ENCODE results near the gene KIAA0753.

DNA sequence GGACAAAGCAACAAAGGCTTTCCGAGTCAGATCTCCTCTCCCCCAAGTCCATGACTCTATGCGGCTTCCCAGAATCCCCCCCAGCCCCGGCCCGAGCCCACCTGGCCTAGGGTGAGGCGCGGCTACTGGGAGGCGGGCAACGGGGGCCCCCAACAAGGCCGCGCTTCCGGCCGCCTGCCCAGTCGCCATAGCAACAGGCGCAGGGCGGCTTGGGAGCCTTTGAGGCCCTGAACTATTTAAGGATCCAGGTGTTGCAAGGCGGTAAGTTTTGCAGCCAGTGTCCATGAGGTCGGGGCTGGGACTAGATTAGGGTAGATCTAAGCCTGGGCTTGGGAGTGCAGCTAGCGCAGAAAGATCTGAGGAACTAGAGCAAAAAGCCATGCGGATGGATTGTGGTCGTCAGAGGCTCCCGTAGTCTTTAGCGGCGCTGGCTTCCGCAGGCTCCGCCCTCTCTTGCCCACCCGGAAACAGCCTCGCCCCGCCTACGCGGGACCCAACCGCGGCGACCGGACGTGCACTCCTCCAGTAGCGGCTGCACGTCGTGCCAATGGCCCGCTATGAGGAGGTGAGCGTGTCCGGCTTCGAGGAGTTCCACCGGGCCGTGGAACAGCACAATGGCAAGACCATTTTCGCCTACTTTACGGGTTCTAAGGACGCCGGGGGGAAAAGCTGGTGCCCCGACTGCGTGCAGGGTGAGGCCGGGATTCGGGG, at the start of gene KIAA0753, which contains the start of gene TXNDC17:
- TF ChIP-seq CBX3 (IDR thresholded peaks at IDR 0.05; ENCODE audit: low read depth) = no peak
- TF ChIP-seq ZNF274 (IDR thresholded peaks at IDR 0.05; ENCODE audit: low read depth, low read length) = no peak
- TF ChIP-seq, protein P1, sequence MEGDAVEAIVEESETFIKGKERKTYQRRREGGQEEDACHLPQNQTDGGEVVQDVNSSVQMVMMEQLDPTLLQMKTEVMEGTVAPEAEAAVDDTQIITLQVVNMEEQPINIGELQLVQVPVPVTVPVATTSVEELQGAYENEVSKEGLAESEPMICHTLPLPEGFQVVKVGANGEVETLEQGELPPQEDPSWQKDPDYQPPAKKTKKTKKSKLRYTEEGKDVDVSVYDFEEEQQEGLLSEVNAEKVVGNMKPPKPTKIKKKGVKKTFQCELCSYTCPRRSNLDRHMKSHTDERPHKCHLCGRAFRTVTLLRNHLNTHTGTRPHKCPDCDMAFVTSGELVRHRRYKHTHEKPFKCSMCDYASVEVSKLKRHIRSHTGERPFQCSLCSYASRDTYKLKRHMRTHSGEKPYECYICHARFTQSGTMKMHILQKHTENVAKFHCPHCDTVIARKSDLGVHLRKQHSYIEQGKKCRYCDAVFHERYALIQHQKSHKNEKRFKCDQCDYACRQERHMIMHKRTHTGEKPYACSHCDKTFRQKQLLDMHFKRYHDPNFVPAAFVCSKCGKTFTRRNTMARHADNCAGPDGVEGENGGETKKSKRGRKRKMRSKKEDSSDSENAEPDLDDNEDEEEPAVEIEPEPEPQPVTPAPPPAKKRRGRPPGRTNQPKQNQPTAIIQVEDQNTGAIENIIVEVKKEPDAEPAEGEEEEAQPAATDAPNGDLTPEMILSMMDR (IDR thresholded peaks at IDR 0.05 in 2 of 3, conservative IDR thresholded peaks at IDR 0.05 in 1 of 3; ENCODE audit: borderline replicate concordance in 1 of 3, insufficient read depth in 1 of 3, low read depth in 2 of 3, low read length in 2 of 3) = no peak
- TF ChIP-seq, protein P2, sequence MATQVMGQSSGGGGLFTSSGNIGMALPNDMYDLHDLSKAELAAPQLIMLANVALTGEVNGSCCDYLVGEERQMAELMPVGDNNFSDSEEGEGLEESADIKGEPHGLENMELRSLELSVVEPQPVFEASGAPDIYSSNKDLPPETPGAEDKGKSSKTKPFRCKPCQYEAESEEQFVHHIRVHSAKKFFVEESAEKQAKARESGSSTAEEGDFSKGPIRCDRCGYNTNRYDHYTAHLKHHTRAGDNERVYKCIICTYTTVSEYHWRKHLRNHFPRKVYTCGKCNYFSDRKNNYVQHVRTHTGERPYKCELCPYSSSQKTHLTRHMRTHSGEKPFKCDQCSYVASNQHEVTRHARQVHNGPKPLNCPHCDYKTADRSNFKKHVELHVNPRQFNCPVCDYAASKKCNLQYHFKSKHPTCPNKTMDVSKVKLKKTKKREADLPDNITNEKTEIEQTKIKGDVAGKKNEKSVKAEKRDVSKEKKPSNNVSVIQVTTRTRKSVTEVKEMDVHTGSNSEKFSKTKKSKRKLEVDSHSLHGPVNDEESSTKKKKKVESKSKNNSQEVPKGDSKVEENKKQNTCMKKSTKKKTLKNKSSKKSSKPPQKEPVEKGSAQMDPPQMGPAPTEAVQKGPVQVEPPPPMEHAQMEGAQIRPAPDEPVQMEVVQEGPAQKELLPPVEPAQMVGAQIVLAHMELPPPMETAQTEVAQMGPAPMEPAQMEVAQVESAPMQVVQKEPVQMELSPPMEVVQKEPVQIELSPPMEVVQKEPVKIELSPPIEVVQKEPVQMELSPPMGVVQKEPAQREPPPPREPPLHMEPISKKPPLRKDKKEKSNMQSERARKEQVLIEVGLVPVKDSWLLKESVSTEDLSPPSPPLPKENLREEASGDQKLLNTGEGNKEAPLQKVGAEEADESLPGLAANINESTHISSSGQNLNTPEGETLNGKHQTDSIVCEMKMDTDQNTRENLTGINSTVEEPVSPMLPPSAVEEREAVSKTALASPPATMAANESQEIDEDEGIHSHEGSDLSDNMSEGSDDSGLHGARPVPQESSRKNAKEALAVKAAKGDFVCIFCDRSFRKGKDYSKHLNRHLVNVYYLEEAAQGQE (IDR thresholded peaks at IDR 0.05; ENCODE audit: low read depth) = no peak
- TF ChIP-seq, protein P3, sequence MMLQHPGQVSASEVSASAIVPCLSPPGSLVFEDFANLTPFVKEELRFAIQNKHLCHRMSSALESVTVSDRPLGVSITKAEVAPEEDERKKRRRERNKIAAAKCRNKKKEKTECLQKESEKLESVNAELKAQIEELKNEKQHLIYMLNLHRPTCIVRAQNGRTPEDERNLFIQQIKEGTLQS (IDR thresholded peaks at IDR 0.05) = no peak
- TF ChIP-seq POLR2AphosphoS5 (IDR thresholded peaks at IDR 0.05; ENCODE audit: low read depth, low read length) = peak; percentile 97
- TF ChIP-seq SP1 (IDR thresholded peaks at IDR 0.05; ENCODE audit: low read depth) = peak; percentile 74
- peak; percentile 96 for TF ChIP-seq ZFX (IDR thresholded peaks at IDR 0.05)
- peak; percentile 91 for TF ChIP-seq POLR2A (IDR thresholded peaks at IDR 0.05; ENCODE audit: borderline replicate concordance, extremely low read depth, insufficient read depth, insufficient read length)
- no peak for TF ChIP-seq RAD21 (IDR thresholded peaks at IDR 0.05; ENCODE audit: low read depth)
- TF ChIP-seq JUND (IDR thresholded peaks at IDR 0.05) = no peak; the same call in 1 of the 2 replicates
- peak; percentile 19 for TF ChIP-seq YY1 (IDR thresholded peaks at IDR 0.05; ENCODE audit: extremely low read depth, insufficient replicate concordance, low read depth, low read length)
- TF ChIP-seq TCF7L2 (IDR thresholded peaks at IDR 0.05; ENCODE audit: borderline replicate concordance, extremely low read depth, insufficient read depth, insufficient read length) = peak; percentile 90
